ENCODE data around the gene FRMPD4.

The FRMPD4 gene

GRCh38 chrX:12137951-12138360 is 317 bp upstream of the FRMPD4 start:
- CTCF ChIA-PET = no interaction called here
- TF ChIP-seq CTCF (conservative IDR thresholded peaks at IDR 0.05; ENCODE audit: low read depth) = no peak
- no peak for DNase-seq (ENCODE audit: low spot score)
- POLR2A ChIA-PET (ENCODE audit: low non-redundant PET) = no interaction called here
- no peak overlapping the region for H3K27ac ChIP-seq

GRCh38 chrX:12139934-12140611 is 1.8 kb downstream of the FRMPD4 start:
- POLR2A ChIA-PET (ENCODE audit: low non-redundant PET) = no interaction called here
- no peak for TF ChIP-seq CTCF (conservative IDR thresholded peaks at IDR 0.05; ENCODE audit: low read depth)
- no peak overlapping the region for H3K27ac ChIP-seq
- DNase-seq (ENCODE audit: low spot score) = no peak
- CTCF ChIA-PET = interaction anchor here (0.7 kb wide), 1 partner anchor 761 kb away, joined by 4 read pairs; no protein-coding TSS in a partner anchor

GRCh38 chrX:12141511-12141910 is 3.2 kb downstream of the FRMPD4 start:
- POLR2A ChIA-PET (ENCODE audit: low non-redundant PET) = no interaction called here
- no peak overlapping the region for H3K27ac ChIP-seq
- CTCF ChIA-PET = no interaction called here
- DNase-seq (ENCODE audit: low spot score) = no peak
- no peak for TF ChIP-seq CTCF (conservative IDR thresholded peaks at IDR 0.05; ENCODE audit: low read depth)

- no peak overlapping the region for H3K27ac ChIP-seq
- TF ChIP-seq CTCF (conservative IDR thresholded peaks at IDR 0.05; ENCODE audit: low read depth) = no peak
- ChIA-PET POLR2A (ENCODE audit: low non-redundant PET) (no interaction called here), CTCF (interaction anchor here (0.6 kb wide), 1 partner anchor 13 kb away, joined by 3 read pairs; no protein-coding TSS in a partner anchor)
- DNase-seq (ENCODE audit: low spot score) = no peak
Measured at GRCh38 chrX:12142661-12143060, 4.4 kb downstream of the FRMPD4 start.

- ChIA-PET POLR2A (ENCODE audit: low non-redundant PET) (no interaction called here), CTCF (interaction anchor here (0.5 kb wide), 1 partner anchor 104 kb away, joined by 4 read pairs; no protein-coding TSS in a partner anchor)
- no peak for TF ChIP-seq CTCF (conservative IDR thresholded peaks at IDR 0.05; ENCODE audit: low read depth)
Measured at GRCh38 chrX:12145402-12145801, 7.1 kb downstream of the FRMPD4 start.

GRCh38 chrX:12149670-12150407 is 11.6 kb downstream of the FRMPD4 start:
- DNase-seq (ENCODE audit: low spot score) = peak; percentile 5
- H3K27ac ChIP-seq = no peak overlapping the region
- POLR2A ChIA-PET (ENCODE audit: low non-redundant PET) = no interaction called here
- CTCF ChIA-PET = no interaction called here
- TF ChIP-seq CTCF (conservative IDR thresholded peaks at IDR 0.05; ENCODE audit: low read depth) = no peak

More at GRCh38 chrX:12145402-12145801, 7.1 kb downstream of the FRMPD4 start:
- DNase-seq (ENCODE audit: low spot score) = no peak
- H3K27ac ChIP-seq = no peak overlapping the region

All from RWPE1 (cell line).